GM12892 (cell line): ENCODE data around the gene PFN2.
"Not testable (repeated sequence)": the region's sequence is repeated elsewhere in the genome, so short reads cannot be mapped to it uniquely, and the experiment has no call there.

Source experiments
- DNase-seq: peaks from one replicate; pipeline ENCODE4 v3.0.0; 2011; ENCODE audit not compliant: insufficient read length
- FAIRE-seq: peaks from 2 replicates; lab custom pipeline; 2011; peaks lifted over from hg19 to GRCh38; lab: Jason Lieb, UNC
- POLR2A ChIP-seq: IDR thresholded peaks from 2 replicates; pipeline ENCODE4 v1.6.1; 2011; ENCODE audit warnings: low read depth, low read length, control low read depth
- POLR2AphosphoS5 ChIP-seq: IDR thresholded peaks from 2 replicates; pipeline ENCODE4 v1.6.1; 2011; ENCODE audit warnings: low read depth, low read length, control low read depth
- TAF1 ChIP-seq: IDR thresholded peaks from 2 replicates; pipeline ENCODE4 v1.6.1; 2011; ENCODE audit warnings: low read depth, mild to moderate bottlenecking, control low read depth, low read length, borderline replicate concordance

PFN2 gene

GRCh38 chr3:149983628-149984027, 12.9 kb upstream of the PFN2 start:
- DNase-seq, result no peak
- FAIRE-seq, result no peak
- TF ChIP-seq POLR2AphosphoS5 (no peak), POLR2A (no peak), TAF1 (no peak)

DNA sequence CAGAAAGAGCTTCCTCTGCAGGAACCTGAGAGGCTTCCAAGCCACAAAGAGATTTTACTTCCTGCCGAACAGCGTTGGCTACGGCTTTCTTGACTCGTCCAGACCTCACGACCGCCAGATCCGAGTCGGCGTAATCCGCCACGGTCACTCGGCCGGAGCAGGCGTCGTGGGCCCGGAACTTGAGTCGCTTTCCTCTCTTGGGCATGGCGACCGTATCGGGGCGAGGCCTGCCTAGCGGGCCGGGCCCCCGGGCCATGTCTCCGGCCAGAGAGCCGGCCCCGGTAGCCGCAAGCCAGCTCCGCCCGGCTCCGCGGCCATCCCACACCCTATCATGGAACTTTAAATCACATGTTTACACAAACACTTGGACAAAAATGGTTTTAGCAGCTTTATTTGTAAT, 12.4 kb upstream of the PFN2 start:
- not testable (repeated sequence) for DNase-seq, FAIRE-seq

- FAIRE-seq, result peak; percentile 71
Measured at GRCh38 chr3:149981979-149982378, 11.3 kb upstream of the PFN2 start.

GRCh38 chr3:149977386-149977785, 6.7 kb upstream of the PFN2 start:
- FAIRE-seq, result no peak
- TF ChIP-seq TAF1, result no peak
- TF ChIP-seq POLR2AphosphoS5, result no peak
- TF ChIP-seq POLR2A, result no peak
- no peak for DNase-seq

More at GRCh38 chr3:149981979-149982378, 11.3 kb upstream of the PFN2 start:
- DNase-seq, result not testable (repeated sequence)

DNA sequence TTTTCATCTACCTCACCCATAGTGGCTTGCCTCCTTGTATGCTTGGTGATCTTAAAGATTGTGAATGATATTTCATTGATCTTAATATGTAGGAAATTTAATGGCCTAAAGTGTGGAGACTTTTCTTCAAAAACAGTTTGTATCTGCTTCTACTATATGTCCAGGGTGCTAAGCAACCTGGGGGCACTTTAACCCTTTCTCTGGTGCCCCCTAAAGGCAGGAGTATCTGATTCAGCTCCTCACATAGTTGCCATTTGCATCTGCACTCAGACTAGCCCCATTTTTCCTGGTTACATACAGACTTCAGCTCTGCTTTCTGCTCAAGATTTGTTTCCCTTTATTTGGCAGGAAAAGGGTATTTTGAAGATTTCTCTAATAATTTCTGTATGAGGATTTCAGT, 5.2 kb upstream of the PFN2 start:
- DNase-seq, result no peak
- FAIRE-seq, result no peak
- no peak for TF ChIP-seq POLR2A
- TF ChIP-seq POLR2AphosphoS5, result no peak
- TF ChIP-seq TAF1, result no peak

DNA sequence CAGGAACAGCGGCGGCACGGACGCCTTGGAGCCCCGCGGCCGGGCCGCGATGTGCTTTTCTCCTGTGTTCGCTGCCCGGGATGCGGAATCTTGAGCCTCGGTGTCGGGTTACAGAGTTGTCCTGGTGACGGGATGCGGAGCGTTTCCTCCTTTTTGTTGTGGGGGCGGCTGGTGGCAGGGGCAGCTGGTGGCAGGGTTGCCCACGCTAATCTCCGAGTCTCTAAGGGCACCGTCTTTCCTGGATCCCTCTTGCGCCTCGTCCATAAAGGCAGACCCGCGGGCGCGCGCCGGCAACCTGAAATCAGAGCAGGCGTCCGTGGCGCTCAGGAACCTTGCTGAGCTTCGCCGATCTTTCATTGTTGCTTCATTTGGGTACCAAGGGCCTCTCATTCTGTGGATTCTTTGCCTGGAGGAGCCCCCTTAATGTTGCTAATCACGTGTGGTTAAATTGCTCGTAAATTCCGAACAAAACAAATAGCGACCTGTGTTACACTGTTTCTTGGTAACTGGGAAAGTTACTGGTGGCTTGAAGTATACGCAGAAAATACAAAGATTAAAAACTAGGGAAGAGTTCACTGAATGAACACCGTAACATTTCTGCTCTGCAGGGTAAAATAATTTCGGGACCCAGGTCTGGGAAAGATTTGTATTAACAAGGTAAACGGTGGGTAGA, 844 bp upstream of the PFN2 start:
- DNase-seq (no peak), FAIRE-seq (peak; percentile 67)
- no peak for TF ChIP-seq TAF1
- TF ChIP-seq POLR2A, result no peak
- TF ChIP-seq POLR2AphosphoS5, result no peak

- TF ChIP-seq TAF1, result no peak
- no peak for TF ChIP-seq POLR2AphosphoS5
- no peak for TF ChIP-seq POLR2A
- DNase-seq (peak; percentile 34), FAIRE-seq (peak; percentile 76)
Measured at GRCh38 chr3:149969940-149970715, 567 bp downstream of the PFN2 start.

DNA sequence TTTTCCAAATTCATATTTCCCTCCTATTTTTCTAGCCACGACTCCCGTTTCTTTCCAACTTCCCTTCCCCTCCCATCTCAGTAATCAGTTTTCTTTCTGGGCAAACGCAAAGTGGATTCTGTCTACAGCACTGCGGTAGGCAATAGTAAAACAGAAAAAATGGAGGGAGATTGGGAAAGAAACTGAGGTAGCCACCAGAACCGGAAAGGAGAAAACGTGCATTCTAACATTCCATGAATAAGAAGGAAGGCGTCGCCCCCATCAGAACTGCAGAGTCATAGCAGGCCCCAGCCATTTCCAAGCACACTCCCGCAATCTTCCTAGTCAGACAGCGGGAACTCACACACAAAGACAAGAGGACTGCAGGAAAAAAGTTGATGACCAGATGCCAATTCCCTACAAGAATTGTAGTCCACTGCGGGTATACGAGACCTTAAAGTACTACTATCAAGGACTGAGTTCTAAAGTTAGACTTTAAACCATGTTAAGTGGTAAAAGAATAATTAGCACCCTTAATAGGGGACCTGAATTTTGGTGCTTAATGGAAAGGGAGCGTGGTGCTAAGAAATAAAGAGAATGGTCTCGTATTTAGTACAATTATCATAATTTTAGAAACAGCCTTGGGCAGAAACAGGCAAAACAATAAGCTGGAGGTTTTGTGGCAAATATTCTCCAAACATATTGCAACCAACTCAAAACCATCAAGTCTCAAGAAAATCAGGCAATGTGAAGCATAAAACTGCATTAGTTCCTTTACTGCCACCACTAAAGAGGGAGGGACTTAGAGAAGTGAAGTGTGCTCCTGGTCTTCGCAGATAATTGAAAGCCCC, 1.4 kb downstream of the PFN2 start:
- TF ChIP-seq TAF1, result no peak
- no peak for TF ChIP-seq POLR2A
- TF ChIP-seq POLR2AphosphoS5, result no peak
- no peak for DNase-seq
- no peak for FAIRE-seq

DNA sequence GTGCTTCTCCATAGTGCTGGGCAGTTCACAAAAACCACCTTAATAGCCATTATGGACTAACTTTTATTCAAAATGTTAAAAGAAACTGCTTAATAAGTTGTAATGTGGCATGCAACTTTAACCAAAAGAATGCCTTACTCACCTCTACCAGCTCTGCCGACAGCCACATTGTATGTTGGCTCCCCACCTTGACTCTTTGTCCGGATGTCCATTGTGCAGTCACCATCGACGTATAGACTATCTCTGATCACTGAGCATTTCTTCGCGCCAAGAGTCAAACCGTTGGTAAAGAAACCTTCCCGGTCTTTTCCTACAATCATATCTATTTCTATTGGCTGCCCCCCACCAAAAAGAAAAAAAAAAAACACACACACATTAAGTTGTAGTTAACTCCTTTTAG, 2.5 kb downstream of the PFN2 start:
- no peak for FAIRE-seq
- no peak for TF ChIP-seq TAF1
- TF ChIP-seq POLR2A, result no peak
- TF ChIP-seq POLR2AphosphoS5, result no peak

GRCh38 chr3:149967086-149967685, 3.5 kb downstream of the PFN2 start:
- no peak for TF ChIP-seq TAF1
- no peak for TF ChIP-seq POLR2AphosphoS5
- no peak for TF ChIP-seq POLR2A
- DNase-seq, result no peak
- no peak for FAIRE-seq

More for the DNA sequence above, 2.5 kb downstream of the PFN2 start:
- no peak for DNase-seq

- no peak for TF ChIP-seq TAF1
- TF ChIP-seq POLR2A, result no peak
- no peak for TF ChIP-seq POLR2AphosphoS5
- FAIRE-seq (no peak), DNase-seq (no peak)
Measured at GRCh38 chr3:149965278-149965677, 5.4 kb downstream of the PFN2 start.

DNA sequence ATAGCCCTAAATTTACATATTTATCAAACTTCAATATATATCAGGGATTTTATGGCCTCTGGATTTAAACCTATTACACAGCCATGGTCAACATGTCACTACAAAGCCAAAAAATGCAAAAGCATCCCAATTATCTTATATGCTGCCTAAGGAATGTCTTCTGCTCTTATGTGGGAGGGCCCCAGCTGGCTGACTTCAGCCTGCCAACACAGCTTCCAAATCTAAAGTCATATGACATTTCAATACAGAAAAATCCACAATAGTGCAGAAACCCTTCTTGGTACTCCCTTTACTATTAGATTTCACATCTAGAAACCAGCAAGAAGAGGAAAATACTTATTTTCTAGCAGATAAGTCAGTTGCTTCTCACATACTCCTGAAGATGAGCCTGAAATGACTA, 6.4 kb downstream of the PFN2 start:
- FAIRE-seq (no peak), DNase-seq (no peak)
- TF ChIP-seq TAF1 (no peak), POLR2AphosphoS5 (no peak), POLR2A (no peak)
